Measurements from ENCODE around the gene ADAMTS9. TPM values are rescaled to one million over a fixed set of nuclear protein-coding genes. Genes with fewer than 3 reads are reported as not detected.

ADAMTS9 gene
- total and polyA plus RNA-seq, 2 of the 13 experiments (the other 11 are each of a cell fraction or from before 2014, with no cell fraction given): 0.02 to 0.09 TPM

DNA sequence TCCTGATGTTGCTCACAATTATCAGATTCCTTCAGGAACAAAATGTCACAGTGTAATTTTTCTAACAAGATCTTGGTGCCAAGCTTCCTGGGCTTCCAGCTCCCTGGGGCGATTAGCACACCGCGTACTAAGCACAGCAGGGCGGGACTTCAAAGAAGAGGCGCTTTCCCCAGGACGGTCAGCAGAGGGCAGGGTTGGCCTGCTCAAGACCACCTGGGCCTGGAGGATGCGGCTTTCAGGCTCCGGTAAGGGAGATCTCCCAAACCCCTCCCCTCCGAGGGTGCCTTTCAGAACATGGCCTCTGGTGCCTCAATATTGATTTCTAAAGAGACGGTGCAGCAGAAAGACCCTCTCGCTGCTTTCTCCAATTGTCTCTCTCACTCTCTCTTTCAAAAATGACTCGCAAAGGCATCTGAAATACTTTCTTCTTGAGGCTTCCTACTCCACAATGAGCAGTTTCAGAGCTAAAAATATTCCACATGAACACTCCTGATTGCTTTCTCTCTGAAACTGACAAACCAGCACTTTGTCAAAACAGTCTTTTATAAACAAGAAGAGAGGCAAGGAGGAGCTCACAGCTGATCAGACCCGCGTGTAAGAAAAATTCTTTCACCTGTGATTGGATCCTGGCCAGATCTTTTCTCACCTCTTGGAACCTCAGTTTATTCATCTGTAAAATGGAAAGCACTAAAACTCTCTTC, 154.0 kb downstream of the ADAMTS9 start (continued):
- TF ChIP-seq, protein P1, sequence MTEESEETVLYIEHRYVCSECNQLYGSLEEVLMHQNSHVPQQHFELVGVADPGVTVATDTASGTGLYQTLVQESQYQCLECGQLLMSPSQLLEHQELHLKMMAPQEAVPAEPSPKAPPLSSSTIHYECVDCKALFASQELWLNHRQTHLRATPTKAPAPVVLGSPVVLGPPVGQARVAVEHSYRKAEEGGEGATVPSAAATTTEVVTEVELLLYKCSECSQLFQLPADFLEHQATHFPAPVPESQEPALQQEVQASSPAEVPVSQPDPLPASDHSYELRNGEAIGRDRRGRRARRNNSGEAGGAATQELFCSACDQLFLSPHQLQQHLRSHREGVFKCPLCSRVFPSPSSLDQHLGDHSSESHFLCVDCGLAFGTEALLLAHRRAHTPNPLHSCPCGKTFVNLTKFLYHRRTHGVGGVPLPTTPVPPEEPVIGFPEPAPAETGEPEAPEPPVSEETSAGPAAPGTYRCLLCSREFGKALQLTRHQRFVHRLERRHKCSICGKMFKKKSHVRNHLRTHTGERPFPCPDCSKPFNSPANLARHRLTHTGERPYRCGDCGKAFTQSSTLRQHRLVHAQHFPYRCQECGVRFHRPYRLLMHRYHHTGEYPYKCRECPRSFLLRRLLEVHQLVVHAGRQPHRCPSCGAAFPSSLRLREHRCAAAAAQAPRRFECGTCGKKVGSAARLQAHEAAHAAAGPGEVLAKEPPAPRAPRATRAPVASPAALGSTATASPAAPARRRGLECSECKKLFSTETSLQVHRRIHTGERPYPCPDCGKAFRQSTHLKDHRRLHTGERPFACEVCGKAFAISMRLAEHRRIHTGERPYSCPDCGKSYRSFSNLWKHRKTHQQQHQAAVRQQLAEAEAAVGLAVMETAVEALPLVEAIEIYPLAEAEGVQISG (CRISPR knock-in tag; IDR thresholded peaks at IDR 0.05): 0 out of 2 replicates have a peak, but pooled peaks have one; percentile 16
- TF ChIP-seq GATAD2A (CRISPR knock-in tag; IDR thresholded peaks at IDR 0.05) (no peak), ZNF335 (CRISPR knock-in tag; IDR thresholded peaks at IDR 0.05) (0 out of 2 replicates have a peak, but pooled peaks have one; percentile 37), ZSCAN21 (CRISPR knock-in tag; IDR thresholded peaks at IDR 0.05; ENCODE audit: borderline replicate concordance) (no peak), SSRP1 (CRISPR knock-in tag; IDR thresholded peaks at IDR 0.05) (no peak), ZNF331 (CRISPR knock-in tag; IDR thresholded peaks at IDR 0.05) (no peak), ZNF747 (CRISPR knock-in tag; IDR thresholded peaks at IDR 0.05; ENCODE audit: borderline replicate concordance) (no peak), TSC22D2 (CRISPR knock-in tag; IDR thresholded peaks at IDR 0.05; ENCODE audit: borderline replicate concordance) (0 out of 2 replicates have a peak, but pooled peaks have one; percentile 45), SALL1 (CRISPR knock-in tag; IDR thresholded peaks at IDR 0.05) (peak; percentile 74), BORCS8-MEF2B (CRISPR knock-in tag; IDR thresholded peaks at IDR 0.05) (0 out of 2 replicates have a peak, but pooled peaks have one; percentile 24), ZNF530 (CRISPR knock-in tag; IDR thresholded peaks at IDR 0.05; ENCODE audit: low read depth) (no peak)
- TF ChIP-seq, protein P2, sequence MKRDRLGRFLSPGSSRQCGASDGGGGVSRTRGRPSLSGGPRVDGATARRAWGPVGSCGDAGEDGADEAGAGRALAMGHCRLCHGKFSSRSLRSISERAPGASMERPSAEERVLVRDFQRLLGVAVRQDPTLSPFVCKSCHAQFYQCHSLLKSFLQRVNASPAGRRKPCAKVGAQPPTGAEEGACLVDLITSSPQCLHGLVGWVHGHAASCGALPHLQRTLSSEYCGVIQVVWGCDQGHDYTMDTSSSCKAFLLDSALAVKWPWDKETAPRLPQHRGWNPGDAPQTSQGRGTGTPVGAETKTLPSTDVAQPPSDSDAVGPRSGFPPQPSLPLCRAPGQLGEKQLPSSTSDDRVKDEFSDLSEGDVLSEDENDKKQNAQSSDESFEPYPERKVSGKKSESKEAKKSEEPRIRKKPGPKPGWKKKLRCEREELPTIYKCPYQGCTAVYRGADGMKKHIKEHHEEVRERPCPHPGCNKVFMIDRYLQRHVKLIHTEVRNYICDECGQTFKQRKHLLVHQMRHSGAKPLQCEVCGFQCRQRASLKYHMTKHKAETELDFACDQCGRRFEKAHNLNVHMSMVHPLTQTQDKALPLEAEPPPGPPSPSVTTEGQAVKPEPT (CRISPR knock-in tag; IDR thresholded peaks at IDR 0.05; ENCODE audit: low read depth): no peak
- TF ChIP-seq, protein P3, sequence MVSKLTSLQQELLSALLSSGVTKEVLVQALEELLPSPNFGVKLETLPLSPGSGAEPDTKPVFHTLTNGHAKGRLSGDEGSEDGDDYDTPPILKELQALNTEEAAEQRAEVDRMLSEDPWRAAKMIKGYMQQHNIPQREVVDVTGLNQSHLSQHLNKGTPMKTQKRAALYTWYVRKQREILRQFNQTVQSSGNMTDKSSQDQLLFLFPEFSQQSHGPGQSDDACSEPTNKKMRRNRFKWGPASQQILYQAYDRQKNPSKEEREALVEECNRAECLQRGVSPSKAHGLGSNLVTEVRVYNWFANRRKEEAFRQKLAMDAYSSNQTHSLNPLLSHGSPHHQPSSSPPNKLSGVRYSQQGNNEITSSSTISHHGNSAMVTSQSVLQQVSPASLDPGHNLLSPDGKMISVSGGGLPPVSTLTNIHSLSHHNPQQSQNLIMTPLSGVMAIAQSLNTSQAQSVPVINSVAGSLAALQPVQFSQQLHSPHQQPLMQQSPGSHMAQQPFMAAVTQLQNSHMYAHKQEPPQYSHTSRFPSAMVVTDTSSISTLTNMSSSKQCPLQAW (CRISPR knock-in tag; IDR thresholded peaks at IDR 0.05): no peak
- TF ChIP-seq, protein P4, sequence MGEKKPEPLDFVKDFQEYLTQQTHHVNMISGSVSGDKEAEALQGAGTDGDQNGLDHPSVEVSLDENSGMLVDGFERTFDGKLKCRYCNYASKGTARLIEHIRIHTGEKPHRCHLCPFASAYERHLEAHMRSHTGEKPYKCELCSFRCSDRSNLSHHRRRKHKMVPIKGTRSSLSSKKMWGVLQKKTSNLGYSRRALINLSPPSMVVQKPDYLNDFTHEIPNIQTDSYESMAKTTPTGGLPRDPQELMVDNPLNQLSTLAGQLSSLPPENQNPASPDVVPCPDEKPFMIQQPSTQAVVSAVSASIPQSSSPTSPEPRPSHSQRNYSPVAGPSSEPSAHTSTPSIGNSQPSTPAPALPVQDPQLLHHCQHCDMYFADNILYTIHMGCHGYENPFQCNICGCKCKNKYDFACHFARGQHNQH (CRISPR knock-in tag; IDR thresholded peaks at IDR 0.05): peak; percentile 45; the same call in 1 of the 2 replicates
- TF ChIP-seq, protein P5, sequence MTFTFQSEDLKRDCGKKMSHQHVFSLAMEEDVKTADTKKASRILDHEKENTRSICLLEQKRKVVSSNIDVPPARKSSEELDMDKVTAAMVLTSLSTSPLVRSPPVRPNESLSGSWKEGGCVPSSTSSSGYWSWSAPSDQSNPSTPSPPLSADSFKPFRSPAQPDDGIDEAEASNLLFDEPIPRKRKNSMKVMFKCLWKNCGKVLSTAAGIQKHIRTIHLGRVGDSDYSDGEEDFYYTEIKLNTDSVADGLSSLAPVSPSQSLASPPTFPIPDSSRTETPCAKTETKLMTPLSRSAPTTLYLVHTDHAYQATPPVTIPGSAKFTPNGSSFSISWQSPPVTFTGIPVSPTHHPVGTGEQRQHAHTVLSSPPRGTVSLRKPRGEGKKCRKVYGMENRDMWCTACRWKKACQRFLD (CRISPR knock-in tag; IDR thresholded peaks at IDR 0.05; ENCODE audit: borderline replicate concordance): no peak
